AG04449 (cell line): ENCODE measurements around the gene NPC1.

Source experiments
- CTCF ChIA-PET: fragments of 350-600 bp; formaldehyde crosslinking; extraction: SDS; loops from one replicate; lab custom pipeline; 2021; ENCODE audit warnings: antibody characterized with exemption; lab: Yijun Ruan, JAX
- POLR2A ChIA-PET: fragments of 400-600, 350-600 bp; formaldehyde crosslinking; extraction: SDS; loops from one replicate; lab custom pipeline; 2020; ENCODE audit warnings: antibody characterized with exemption, inconsistent platforms; lab: Yijun Ruan, JAX
- DNase-seq: peaks from one replicate; pipeline ENCODE4 v3.0.0-alpha.2; 2010; ENCODE audit warnings: low read depth, low spot score
- H3K4me3 ChIP-seq: 2 replicates; pipeline ENCODE4 v1.5.1; 2011; ENCODE audit warnings: low read depth, mild to moderate bottlenecking, control low read depth, low read length
- CTCF ChIP-seq: IDR thresholded peaks from one replicate; pipeline ENCODE4 v1.5.1; 2011; ENCODE audit warnings: mild to moderate bottlenecking, moderate library complexity, low read length, control low read depth, inconsistent platforms; ENCODE audit not compliant: insufficient read depth; ENCODE audit errors: missing control alignments

The NPC1 gene

GRCh38 chr18:23586249-23587196 is at the start of gene NPC1:
TSS of gene NPC1 (minus strand) at chr18:23586506. CDS start at chr18:23586343, 163 bp downstream.
- POLR2A ChIA-PET, result no interaction called here
- H3K4me3 ChIP-seq, result peak within 1 kb of the TSS; percentile 90
- TF ChIP-seq CTCF, result peak; percentile 92
- CTCF ChIA-PET, result interaction anchor here (0.8 to 5.5 kb wide), 13 partner anchors 12 to 117 kb away, joined by 3 to 41 read pairs (median 3); no protein-coding TSS in a partner anchor
- DNase-seq, result no peak

- ChIA-PET POLR2A (interaction anchor here (0.6 kb wide), 1 partner anchor 144 kb away, joined by 3 read pairs; no protein-coding TSS in a partner anchor), CTCF (interaction anchor here (0.7 to 1.9 kb wide), 4 partner anchors 9 to 68 kb away, joined by 3 to 8 read pairs (median 4); no protein-coding TSS in a partner anchor)
- TF ChIP-seq CTCF, result no peak
- no peak for DNase-seq
- H3K4me3 ChIP-seq, result no peak overlapping the region
These were observed 49.7 kb upstream of the NPC1 start for GRCh38 chr18:23636071-23636399.

- CTCF ChIA-PET, result interaction anchor here (0.7 to 1.9 kb wide), 6 partner anchors 9 to 69 kb away, joined by 3 to 8 read pairs (median 4); no protein-coding TSS in a partner anchor
- POLR2A ChIA-PET, result interaction anchor here (0.6 kb wide), 2 partner anchors 145 to 305 kb away, joined by 3 read pairs; no protein-coding TSS in a partner anchor
- no peak for TF ChIP-seq CTCF
- DNase-seq, result no peak
- H3K4me3 ChIP-seq, result no peak overlapping the region
These were observed 49.2 kb upstream of the NPC1 start for GRCh38 chr18:23635283-23636070.

- ChIA-PET CTCF (interaction anchor here (0.7 to 1.9 kb wide), 3 partner anchors 13 to 70 kb away, joined by 3 to 8 read pairs (median 3); no protein-coding TSS in a partner anchor), POLR2A (no interaction called here)
- no peak for TF ChIP-seq CTCF
- no peak for DNase-seq
- no peak overlapping the region for H3K4me3 ChIP-seq
These were observed 48.4 kb upstream of the NPC1 start for GRCh38 chr18:23634692-23635091.

DNA sequence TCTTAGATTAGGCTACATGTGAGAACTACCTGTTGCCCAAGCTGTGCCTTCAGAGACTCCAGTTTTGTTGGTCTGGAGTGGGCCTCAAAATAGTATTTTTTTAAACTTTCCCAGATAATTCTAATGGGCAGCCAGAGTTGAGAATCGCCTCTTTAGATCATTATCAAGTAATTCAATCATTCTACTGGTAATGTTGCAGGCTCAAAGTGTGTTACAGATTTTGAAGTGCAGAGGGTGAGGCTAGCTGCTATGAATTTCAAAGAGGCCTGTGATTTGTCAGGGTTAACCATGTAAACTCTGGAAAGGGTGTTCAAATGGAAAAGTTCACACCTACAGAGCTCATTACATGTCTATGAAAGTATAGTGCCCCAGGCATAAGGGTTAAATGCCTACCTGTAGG is 46.3 kb upstream of the NPC1 start:
- POLR2A ChIA-PET, result no interaction called here
- TF ChIP-seq CTCF, result no peak
- CTCF ChIA-PET, result interaction anchor here (1.0 to 2.1 kb wide), 4 partner anchors 10 to 70 kb away, joined by 3 to 6 read pairs (median 4); no protein-coding TSS in a partner anchor

DNA sequence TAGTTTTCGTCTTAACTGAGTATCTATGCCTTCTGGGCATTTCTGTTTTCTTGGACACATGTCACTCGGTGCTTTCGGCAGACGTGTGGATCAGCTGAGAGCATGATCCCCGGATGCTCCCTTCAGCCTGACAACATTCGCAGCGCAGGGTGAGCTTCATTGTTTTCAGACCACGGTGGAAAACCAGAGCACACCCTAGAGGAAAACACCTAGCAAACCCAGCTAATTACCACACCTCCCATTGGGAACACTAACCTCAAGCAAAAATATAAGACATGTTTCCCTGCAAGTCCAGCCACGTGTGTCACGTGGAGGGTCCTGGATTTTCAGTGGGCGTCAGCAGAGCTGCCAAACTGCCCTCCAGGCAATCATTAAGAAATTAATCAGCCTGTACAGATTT is 45.4 kb upstream of the NPC1 start:
- ChIA-PET POLR2A (no interaction called here), CTCF (interaction anchor here (1.0 to 2.1 kb wide), 4 partner anchors 9 to 180 kb away, joined by 3 to 6 read pairs (median 4); no protein-coding TSS in a partner anchor)
- TF ChIP-seq CTCF, result no peak

More for the DNA sequence above, 46.3 kb upstream of the NPC1 start:
- no peak for DNase-seq
- H3K4me3 ChIP-seq, result no peak overlapping the region

More for the DNA sequence above, 45.4 kb upstream of the NPC1 start:
- no peak overlapping the region for H3K4me3 ChIP-seq
- no peak for DNase-seq
